Erythroblast (primary cell): ENCODE measurements around the gene GJB4.
"Not testable (repeated sequence)": the region's sequence is repeated elsewhere in the genome, so short reads cannot be mapped to it uniquely, and the experiment has no call there.

Source experiments
- DNase-seq, 2 experiments: peaks; one replicate each; lab custom pipeline; 2025; lab: John Stamatoyannopoulos, UW
- GATA1 ChIP-seq: IDR thresholded peaks from 2 replicates; pipeline ENCODE4 v1.6.1; 2011; ENCODE audit warnings: low read depth, mild to moderate bottlenecking, control low read depth, low read length, moderate library complexity
- POLR2A ChIP-seq: IDR thresholded peaks from 2 replicates; pipeline ENCODE4 v1.6.1; 2011; ENCODE audit warnings: mild to moderate bottlenecking, low read length

Gene GJB4

GRCh38 chr1:34792424-34792823, 32.9 kb downstream of the GJB4 start:
- TF ChIP-seq GATA1, result no peak
- TF ChIP-seq POLR2A, result no peak
- DNase-seq, result no peak

- no peak for DNase-seq
- TF ChIP-seq POLR2A (no peak), GATA1 (no peak)
Measured at GRCh38 chr1:34792868-34793727, 33.6 kb downstream of the GJB4 start, which contains the start of gene GJA4. Gene GJA4 (plus strand): TSS chr1:34792999. CDS start chr1:34794214, 1,215 bp downstream.

GRCh38 chr1:34794001-34794789, 34.7 kb downstream of the GJB4 start:
- no peak for DNase-seq
- TF ChIP-seq GATA1, result no peak
- no peak for TF ChIP-seq POLR2A

DNA sequence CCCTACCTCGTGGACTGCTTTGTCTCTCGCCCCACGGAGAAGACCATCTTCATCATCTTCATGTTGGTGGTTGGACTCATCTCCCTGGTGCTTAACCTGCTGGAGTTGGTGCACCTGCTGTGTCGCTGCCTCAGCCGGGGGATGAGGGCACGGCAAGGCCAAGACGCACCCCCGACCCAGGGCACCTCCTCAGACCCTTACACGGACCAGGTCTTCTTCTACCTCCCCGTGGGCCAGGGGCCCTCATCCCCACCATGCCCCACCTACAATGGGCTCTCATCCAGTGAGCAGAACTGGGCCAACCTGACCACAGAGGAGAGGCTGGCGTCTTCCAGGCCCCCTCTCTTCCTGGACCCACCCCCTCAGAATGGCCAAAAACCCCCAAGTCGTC, 35.2 kb downstream of the GJB4 start:
- no peak for DNase-seq
- TF ChIP-seq POLR2A (no peak), GATA1 (no peak)

DNA sequence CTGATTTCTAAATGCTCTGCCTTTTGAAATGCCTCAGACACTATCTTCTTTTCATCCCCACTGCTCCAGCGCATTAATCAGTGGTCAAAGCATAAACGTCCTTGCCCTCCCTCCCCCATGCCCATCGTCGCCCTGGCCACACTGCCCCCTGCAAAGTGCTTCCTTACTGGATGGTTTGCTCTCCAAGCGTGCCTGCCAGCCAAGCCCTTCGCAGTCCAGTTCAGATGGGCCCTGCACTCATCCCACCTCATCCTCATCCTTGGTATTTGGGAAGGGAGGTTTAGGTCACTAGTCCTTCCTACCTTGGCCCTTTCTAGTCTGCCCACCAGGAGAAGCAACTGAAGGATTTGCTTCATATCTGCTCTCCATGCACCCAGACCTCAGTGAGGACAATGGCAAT, 36.4 kb downstream of the GJB4 start:
- no peak for DNase-seq
- TF ChIP-seq POLR2A (no peak), GATA1 (no peak)

- DNase-seq, result no peak
- no peak for TF ChIP-seq GATA1
- no peak for TF ChIP-seq POLR2A
Measured at GRCh38 chr1:34796990-34797389, 37.5 kb downstream of the GJB4 start.

DNA sequence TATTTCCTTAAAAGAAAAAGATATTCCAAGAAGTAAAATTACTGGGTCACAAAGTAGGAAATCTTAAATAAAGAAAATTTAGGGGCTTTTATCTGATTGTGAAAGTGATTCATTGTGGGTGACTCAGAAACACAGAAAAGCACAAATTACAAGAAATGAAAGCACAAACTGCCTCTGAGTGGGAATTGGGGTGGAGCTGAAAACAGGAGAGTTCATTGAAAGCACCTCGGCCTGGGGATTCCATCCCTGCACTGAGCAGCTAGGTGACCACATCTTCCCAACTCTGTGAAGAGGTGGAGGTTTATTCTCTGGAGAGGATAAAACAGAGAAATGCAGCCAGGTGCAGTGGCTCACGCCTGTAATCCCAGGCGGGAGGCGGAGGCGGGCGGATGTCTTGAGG, 40.7 kb downstream of the GJB4 start:
- no peak for DNase-seq
- TF ChIP-seq POLR2A (no peak), GATA1 (no peak)

GRCh38 chr1:34803770-34804169, 44.2 kb downstream of the GJB4 start:
- TF ChIP-seq POLR2A (no peak), GATA1 (no peak)
- no peak for DNase-seq

- TF ChIP-seq POLR2A (no peak), GATA1 (no peak)
- no peak for DNase-seq
Measured at GRCh38 chr1:34806396-34806795, 46.9 kb downstream of the GJB4 start.

DNA sequence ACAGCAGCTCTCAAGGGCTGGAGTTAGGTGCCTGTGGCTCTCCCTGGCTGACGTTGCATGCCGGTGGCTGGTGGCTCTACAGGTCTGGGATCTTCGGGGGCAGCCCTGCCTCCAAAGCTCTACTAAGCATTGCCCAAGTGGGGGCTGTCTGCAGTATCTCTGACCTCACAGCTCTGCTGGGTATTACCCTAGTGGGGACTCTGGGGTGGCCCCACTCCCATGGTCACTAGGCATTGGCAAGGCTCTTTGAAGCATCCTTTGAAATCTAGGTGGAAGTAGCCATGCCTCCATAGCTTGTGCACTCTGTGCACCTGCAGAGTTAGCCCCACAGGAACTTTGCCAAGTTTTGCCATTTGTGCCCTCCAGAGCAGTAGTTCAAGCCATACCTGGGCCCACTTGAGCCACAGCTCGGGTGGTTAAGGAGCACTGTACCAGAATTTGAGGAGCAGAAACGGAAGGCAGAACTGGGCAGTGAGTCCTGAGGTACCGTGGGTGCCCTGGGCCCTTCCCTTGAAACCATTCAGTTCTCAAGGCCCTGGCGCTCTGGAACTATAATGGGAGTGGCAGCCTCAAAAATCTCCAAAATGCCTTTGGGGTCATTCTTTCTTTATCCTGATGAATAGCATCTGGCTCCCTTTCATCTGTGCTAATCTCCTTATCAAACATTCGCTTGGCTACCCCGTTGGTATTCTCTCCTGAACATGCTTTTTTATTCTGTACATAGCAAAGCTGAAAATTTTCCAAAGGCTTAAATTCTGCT, 48.7 kb downstream of the GJB4 start:
- TF ChIP-seq POLR2A, result no peak
- no peak for TF ChIP-seq GATA1
- no peak for DNase-seq

GRCh38 chr1:34810781-34811180, 51.2 kb downstream of the GJB4 start:
- DNase-seq, result not testable (repeated sequence)
